ENCODE data around the gene MRPL55. TPM values are rescaled to one million over a fixed set of nuclear protein-coding genes. Genes with fewer than 3 reads are reported as not detected.

The MRPL55 gene
- total RNA-seq, 1 donor from 2014 or later, result 56.9 TPM

DNA sequence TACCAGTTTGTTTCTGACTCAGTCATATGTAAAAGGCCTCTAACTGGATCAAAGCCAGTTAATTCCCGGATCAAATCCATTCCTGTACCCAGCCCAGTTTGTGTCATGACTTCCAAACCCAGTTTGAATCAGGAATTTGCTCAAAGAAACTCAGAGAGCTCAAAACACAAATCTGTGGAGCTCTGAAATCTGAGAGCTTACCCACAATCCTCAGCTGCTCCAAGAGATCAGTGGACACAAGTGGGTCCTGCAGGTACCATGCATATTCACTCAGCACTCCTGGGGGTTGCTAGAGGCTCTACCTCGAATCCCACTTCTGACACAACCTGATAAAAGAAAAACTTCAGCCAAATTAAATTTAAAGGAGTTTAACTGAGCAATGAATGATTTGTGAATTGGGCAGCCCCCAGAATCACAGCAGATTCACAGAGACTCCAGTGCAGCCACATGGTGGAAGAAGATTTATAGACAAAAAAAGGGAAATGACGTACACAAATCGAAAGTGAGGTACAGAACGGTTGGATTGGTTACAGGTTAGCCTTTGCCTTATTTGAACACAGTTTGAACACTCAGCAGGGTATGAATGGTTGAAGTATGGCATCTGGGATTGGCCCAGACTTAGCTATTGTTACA, 11.9 kb upstream of the MRPL55 start:
- H3K36me3 Mint-ChIP-seq, result peaks cover 7% of the 10 kb centered on the region
- no peak overlapping the region for H3K27ac Mint-ChIP-seq
- peaks cover 6% of the 10 kb centered on the region for H3K27me3 Mint-ChIP-seq (ENCODE audit: low read depth)
- H3K9me3 Mint-ChIP-seq, result peaks cover 15% of the 10 kb centered on the region
- no peak overlapping the region for H3K4me3 Mint-ChIP-seq
- H3K4me1 Mint-ChIP-seq, result no peaks in the 10 kb centered on the region
- no peak for TF ChIP-seq CTCF (IDR thresholded peaks at IDR 0.05; ENCODE audit: unreplicated experiment)
- DNase-seq (ENCODE audit: low spot score in 2 of 2, unreplicated experiment in 2 of 2), result no peak

GRCh38 chr1:228120351-228120750, 11.3 kb upstream of the MRPL55 start:
- no peak for DNase-seq (ENCODE audit: low spot score in 2 of 2, unreplicated experiment in 2 of 2)
- no peaks in the 10 kb centered on the region for H3K4me1 Mint-ChIP-seq
- peaks cover 7% of the 10 kb centered on the region for H3K36me3 Mint-ChIP-seq
- no peak overlapping the region for H3K27ac Mint-ChIP-seq
- TF ChIP-seq CTCF (IDR thresholded peaks at IDR 0.05; ENCODE audit: unreplicated experiment), result no peak
- no peak overlapping the region for H3K4me3 Mint-ChIP-seq
- peaks cover 6% of the 10 kb centered on the region for H3K27me3 Mint-ChIP-seq (ENCODE audit: low read depth)
- peaks cover 15% of the 10 kb centered on the region for H3K9me3 Mint-ChIP-seq

DNA sequence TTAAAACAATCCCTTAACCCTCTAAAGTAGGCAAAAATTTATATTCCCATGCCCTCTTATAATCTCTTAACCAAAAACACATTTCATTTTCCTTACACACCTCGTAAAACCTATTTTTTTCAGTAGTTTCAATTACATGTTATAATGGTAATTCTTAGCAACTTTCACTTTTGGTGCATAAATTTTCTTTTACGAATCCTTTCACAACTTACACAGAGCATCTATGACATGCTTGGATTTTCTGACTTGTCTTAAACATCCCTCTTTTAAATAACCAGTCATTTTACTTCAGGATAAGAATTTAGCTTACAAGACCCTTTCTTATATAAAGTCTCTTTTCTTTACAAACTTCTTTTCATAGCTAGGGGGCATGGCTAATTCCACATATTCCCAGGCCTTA, 8.9 kb upstream of the MRPL55 start:
- TF ChIP-seq CTCF (IDR thresholded peaks at IDR 0.05; ENCODE audit: unreplicated experiment), result no peak
- DNase-seq (ENCODE audit: low spot score in 2 of 2, unreplicated experiment in 2 of 2), result no peak
- Mint-ChIP-seq H3K4me1 (no peaks in the 10 kb centered on the region), H3K27me3 (ENCODE audit: low read depth) (peaks cover 6% of the 10 kb centered on the region), H3K9me3 (peaks cover 15% of the 10 kb centered on the region), H3K4me3 (no peak overlapping the region), H3K27ac (no peak overlapping the region), H3K36me3 (peaks cover 7% of the 10 kb centered on the region)

DNA sequence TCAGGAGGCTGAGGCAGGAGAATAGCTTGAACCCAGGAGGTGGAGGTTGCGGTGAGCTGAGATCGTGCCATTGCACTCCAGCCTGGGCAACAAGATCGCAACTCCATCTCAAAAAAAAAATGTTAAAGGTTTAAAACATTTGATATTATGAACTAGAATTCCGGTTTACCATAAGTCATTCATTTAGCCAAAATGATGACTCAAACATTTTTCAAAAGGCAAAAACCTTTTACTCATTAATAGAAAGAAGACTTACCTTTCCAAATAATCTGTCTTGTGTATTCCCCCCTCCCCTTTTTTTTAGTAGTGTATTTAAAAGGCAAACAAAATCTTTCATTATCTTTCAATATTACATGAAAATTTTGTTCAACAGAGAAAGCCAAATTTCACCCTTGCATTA, 8.2 kb upstream of the MRPL55 start:
- no peak for TF ChIP-seq CTCF (IDR thresholded peaks at IDR 0.05; ENCODE audit: unreplicated experiment)
- Mint-ChIP-seq H3K4me3 (no peak overlapping the region), H3K4me1 (no peaks in the 10 kb centered on the region), H3K27me3 (ENCODE audit: low read depth) (peaks cover 2% of the 10 kb centered on the region), H3K27ac (no peak overlapping the region), H3K9me3 (peaks cover 15% of the 10 kb centered on the region), H3K36me3 (peaks cover 7% of the 10 kb centered on the region)
- DNase-seq (ENCODE audit: low spot score in 2 of 2, unreplicated experiment in 2 of 2), result no peak

DNA sequence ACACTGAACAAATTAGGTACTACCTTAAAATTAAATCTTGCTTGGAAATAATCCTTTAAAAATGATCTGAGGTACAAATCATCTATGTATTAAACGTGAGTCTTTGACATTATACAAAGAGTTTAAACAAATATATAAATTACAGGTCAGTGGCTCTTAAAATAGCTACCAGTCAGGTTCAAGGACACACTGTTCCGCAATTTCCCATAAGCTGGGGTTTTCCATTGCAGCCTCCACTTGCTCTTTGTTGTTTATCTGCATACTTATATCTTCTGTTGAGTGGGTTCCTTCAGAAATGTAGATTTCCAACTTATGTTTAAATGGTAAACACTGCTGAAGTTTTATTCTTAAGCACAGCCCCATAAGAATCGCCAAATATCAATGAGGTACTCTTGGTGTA, 5.7 kb upstream of the MRPL55 start:
- peaks cover 10% of the 10 kb centered on the region for H3K4me1 Mint-ChIP-seq
- H3K36me3 Mint-ChIP-seq, result peaks cover 7% of the 10 kb centered on the region
- no peak for DNase-seq (ENCODE audit: low spot score in 2 of 2, unreplicated experiment in 2 of 2)

More for the DNA sequence above, 5.7 kb upstream of the MRPL55 start:
- H3K4me3 Mint-ChIP-seq, result no peak overlapping the region
- no peak for TF ChIP-seq CTCF (IDR thresholded peaks at IDR 0.05; ENCODE audit: unreplicated experiment)
- H3K27me3 Mint-ChIP-seq (ENCODE audit: low read depth), result no peaks in the 10 kb centered on the region
- peaks cover 13% of the 10 kb centered on the region for H3K9me3 Mint-ChIP-seq
- no peak overlapping the region for H3K27ac Mint-ChIP-seq

Measured in mesothelial cell of epicardium (in vitro differentiated cells).